GM12875 (cell line): ENCODE data around the gene DPP9.

Experiments used
- H3K4me3 ChIP-seq: one replicate; pipeline ENCODE4 v1.5.1; 2011; ENCODE audit warnings: low read depth, low read length, control low read depth
- TF ChIP-seq, protein P1 (sequence below): IDR thresholded peaks from 2 replicates; pipeline ENCODE4 v1.5.1; 2011; ENCODE audit warnings: low read depth, mild to moderate bottlenecking, control low read depth, inconsistent platforms, low read length, moderate library complexity, borderline replicate concordance; ENCODE audit not compliant: insufficient read depth

The DPP9 gene

DNA sequence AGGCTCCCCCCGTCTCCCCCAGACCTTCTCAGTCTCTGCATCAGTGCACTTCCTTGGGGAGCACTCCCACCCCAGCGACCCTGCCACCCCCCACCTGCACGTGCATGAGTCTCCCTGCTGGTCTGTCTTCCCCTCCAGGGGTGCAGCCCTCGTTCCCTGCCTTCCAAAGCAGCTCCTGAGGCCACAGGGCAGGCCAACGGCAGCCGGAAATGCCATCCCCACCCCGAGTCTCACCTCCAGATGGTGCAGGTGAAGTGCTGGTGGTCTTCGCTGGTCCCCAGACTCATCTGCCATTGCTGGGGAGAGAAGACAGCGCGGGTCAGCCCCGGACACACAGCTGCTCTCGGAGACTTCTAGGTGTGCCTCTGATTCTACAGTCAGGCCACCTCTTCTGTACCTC is 59.0 kb downstream of the DPP9 start:
- H3K4me3 ChIP-seq = no peak overlapping the region
- TF ChIP-seq, protein P1, sequence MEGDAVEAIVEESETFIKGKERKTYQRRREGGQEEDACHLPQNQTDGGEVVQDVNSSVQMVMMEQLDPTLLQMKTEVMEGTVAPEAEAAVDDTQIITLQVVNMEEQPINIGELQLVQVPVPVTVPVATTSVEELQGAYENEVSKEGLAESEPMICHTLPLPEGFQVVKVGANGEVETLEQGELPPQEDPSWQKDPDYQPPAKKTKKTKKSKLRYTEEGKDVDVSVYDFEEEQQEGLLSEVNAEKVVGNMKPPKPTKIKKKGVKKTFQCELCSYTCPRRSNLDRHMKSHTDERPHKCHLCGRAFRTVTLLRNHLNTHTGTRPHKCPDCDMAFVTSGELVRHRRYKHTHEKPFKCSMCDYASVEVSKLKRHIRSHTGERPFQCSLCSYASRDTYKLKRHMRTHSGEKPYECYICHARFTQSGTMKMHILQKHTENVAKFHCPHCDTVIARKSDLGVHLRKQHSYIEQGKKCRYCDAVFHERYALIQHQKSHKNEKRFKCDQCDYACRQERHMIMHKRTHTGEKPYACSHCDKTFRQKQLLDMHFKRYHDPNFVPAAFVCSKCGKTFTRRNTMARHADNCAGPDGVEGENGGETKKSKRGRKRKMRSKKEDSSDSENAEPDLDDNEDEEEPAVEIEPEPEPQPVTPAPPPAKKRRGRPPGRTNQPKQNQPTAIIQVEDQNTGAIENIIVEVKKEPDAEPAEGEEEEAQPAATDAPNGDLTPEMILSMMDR = no peak

DNA sequence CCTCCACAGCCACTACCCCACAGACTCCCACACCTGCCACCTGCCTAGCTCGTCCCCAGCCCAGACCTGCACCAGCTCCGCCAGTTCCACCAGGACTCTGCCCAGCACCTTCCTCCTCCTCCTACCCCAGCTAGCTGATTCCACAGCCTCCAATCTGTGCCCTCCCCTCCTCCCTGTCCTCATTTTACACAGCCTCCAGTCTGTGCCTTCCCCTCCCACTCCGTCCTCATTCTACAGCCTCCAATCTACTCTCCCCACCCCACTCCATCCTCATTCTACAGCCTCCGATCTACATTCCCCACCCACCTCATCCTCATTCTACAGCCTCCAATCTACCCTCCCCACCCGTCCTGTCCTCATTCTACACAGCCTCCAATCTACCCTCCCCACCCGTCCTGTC is 60.8 kb downstream of the DPP9 start:
- TF ChIP-seq, protein P1 = no peak
- H3K4me3 ChIP-seq = no peak overlapping the region

DNA sequence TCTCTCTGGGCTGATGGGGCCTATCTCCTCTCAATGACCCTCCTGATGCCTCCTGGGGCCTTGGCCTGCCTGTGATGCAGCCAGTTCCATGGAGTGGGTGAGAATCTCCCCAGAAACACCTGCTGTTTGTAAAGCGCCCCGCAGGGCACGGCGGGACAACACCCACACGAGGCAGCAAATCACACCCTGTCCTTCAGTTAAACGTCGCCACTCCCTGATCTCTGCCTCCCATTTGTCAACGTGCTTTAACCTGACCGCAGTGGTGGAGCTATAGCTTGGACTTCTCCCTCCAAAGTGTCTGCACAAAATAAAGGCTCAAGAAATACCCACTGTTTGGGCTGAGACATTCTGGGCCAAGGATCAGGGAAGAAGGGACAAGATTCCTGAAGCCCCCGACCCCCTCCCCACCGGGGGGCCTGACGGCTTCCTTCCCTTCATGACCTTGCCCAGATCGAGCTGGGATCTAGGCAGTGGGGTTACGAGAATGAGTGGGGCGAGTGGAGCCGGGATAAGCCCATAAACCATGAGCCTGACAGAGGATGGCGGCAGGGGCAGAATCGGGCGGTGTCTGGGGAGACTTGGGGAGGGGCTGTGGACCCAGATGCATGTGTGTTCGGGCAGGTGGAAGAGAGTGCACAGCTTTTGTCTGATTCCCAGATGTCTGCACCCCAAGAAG is 61.5 kb downstream of the DPP9 start:
- TF ChIP-seq, protein P1 = no peak
- no peak overlapping the region for H3K4me3 ChIP-seq

DNA sequence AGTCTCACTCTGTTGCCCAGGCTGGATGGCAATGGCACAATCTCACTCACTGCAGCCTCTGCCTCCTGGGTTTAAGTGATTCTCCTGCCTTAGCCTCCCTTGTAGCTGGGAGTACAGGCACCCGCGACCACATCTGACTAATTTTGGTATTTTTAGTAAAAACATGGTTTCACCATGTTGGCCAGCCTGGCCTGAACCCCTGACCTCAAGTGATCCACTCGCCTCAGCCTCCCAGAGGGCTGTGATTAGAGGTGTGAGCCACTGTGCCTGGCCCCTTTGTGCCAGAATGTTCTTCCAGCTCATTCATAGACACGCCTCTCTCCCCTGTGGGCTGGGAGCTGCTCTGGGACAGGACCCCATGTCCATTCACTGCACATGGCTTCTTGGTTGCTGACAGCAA is 62.6 kb downstream of the DPP9 start:
- no peak overlapping the region for H3K4me3 ChIP-seq
- TF ChIP-seq, protein P1 = no peak

DNA sequence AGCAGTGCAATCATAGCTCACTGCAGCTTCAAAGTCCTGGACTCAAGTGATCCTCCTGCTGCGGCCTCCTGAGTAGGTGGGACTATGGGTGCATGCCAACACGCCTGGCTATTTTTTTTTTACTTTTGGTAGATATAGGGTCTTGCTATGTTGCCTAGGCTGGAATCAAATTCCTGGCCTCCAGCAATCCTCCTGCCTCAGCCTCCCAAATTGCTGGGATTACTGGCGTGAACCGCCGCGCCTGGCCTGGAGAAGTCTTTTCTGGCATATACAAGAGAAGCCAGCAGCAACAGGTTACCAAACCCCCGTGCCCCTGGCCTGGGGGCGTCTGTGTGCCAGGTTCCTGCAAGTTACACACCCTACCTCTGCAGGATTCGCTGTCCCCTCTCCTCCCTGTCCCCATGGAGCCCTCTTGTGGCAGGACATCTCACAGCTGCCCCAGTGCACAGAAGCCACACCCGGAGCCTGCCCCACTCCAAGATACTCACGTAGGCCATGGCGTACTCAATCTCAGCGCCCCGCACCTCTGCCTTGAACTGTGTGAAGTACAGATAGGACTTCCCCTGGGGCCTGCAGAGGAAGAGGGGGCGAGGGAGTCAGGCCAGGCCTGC is 63.4 kb downstream of the DPP9 start:
- H3K4me3 ChIP-seq = no peak overlapping the region
- TF ChIP-seq, protein P1 = peak; percentile 29; the same call in 1 of the 2 replicates

DNA sequence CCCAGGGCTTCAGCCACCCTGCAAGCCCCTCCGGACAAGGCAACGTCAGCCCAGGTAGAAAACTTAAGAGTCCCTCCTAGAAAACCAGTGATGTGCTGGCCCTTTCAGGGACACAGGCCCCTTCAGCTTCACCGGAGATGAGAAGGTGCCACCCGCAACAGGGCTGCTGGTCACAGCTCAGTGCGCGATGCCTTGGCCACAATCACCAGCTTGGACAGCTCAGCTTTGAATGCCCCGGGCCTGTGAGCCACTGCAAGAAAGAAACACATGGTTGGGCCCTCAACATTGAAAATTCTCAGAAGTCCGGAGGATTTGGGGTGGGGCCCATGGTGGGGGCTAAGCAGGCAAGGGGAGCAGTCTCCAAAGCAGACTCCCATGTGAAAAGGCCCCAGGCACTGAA is 65.8 kb downstream of the DPP9 start:
- H3K4me3 ChIP-seq = no peak overlapping the region
- TF ChIP-seq, protein P1 = no peak

DNA sequence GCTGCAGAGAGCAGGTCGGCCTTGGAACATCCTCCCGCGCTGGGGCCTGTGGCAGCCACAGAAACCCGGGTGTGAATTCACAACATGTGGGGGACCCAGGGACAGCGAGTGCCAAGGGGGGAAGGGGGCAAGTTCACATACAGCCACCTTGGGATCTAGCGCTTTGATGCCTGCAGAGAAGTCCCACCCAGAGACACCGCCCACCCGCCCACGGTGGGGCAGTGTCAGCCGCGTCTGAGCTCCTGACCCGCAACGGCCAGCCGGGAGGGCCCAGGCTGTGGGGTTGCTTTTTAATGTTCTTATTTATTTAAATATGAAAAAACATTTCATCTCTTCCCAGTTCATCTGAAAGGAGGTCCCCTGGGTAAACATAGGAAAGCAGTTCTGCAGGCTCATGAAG is 66.4 kb downstream of the DPP9 start:
- H3K4me3 ChIP-seq = no peak overlapping the region
- TF ChIP-seq, protein P1 = no peak
